Cortex of kidney (tissue), 1 donor: Measurements from ENCODE around the gene BCOR.

Source experiments
- DNase-seq: peaks from one replicate; lab custom pipeline; 2025; lab: John Stamatoyannopoulos, UW

The BCOR gene

DNA sequence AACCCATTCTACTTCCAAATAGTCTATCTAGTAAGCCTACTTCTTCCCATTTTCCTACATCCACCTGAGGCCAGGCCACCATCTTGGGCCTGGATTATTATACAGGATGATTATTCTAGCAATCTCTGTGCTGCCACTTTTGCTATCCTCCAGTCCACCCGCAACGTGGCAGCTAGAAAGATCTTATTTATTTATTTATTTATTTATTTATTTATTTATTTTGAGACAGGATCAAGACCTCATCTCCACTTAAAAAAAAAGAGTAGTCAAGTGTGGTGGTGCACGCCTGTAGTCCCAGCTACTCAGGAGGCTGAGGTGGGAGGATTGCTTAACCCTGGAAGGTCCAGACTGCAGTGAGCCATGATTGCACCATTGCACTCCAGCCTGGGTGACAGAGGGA is 15.2 kb upstream of the BCOR start:
- DNase-seq: no peak

DNA sequence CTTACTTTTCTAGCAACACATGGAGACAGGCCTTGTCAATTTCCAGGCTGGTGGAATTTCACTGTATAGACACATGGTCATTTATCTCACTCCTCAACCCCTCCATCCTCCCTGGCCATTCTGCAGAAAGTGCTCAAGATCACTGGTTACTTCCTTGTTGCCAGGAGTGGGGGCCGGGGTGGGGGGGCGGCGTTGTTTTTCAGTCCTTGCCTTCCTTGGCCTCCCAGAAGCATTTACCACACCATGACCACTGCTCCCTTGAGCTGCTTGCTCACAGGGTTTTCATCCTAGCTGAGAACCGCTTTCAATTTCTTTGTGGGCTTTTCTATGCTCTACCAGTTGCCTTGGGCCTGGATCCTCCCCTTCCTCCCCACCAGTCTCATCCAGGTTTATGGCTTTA is 14.1 kb upstream of the BCOR start:
- DNase-seq: no peak

DNA sequence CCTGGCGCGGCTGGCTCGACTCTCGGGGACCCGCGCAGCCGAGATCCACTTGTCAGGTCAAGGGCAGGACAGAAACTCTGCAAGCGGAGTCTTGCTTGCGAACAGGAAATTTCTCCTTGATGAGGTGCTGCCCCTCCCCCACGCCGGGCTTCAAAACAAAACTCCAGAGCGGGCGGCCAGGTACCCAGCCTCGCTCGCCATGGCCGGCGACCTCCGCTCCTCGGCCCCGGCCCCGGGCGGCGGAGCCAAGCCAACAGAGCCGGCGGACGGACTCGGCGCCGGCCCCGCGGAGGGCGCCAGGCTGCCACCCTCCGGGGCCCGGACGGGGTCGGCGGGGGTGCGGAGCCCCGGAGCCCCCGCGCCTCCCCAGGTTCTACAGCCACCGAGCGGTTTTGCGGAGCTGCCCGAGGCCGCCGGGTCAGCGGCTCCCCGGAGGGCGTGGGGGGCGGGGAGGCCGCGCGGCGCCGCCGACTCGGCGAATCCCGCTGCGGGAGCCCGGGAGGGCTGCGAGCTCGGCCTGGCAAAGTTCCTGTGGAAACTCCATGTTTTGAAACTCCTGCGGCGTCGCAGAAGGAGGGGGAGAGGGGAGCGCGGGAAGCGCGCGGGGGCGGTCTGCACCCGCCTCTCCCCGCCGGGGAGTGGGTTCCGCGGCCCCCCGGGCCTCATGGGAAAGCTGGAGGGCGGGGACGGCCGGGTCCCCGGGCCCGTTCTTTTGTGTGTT is 11.7 kb upstream of the BCOR start:
- DNase-seq: no peak

DNA sequence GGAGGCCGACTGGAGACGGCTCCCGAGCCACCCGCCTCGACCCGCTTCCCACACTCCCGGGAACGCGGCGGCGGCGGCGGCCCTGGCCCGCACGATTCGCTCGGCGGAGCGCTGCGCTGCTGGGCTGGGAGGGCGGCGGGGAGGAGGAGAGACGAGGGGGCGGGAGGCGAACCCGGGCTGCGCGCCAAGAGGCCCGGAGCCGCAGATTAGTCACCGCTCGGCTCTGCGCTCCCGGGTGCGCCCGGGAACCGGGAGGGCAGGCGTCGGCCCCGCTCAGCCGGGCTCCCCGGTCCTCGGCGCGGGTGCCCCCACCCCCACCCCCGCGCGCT is 11.2 kb upstream of the BCOR start:
- no peak for DNase-seq

DNA sequence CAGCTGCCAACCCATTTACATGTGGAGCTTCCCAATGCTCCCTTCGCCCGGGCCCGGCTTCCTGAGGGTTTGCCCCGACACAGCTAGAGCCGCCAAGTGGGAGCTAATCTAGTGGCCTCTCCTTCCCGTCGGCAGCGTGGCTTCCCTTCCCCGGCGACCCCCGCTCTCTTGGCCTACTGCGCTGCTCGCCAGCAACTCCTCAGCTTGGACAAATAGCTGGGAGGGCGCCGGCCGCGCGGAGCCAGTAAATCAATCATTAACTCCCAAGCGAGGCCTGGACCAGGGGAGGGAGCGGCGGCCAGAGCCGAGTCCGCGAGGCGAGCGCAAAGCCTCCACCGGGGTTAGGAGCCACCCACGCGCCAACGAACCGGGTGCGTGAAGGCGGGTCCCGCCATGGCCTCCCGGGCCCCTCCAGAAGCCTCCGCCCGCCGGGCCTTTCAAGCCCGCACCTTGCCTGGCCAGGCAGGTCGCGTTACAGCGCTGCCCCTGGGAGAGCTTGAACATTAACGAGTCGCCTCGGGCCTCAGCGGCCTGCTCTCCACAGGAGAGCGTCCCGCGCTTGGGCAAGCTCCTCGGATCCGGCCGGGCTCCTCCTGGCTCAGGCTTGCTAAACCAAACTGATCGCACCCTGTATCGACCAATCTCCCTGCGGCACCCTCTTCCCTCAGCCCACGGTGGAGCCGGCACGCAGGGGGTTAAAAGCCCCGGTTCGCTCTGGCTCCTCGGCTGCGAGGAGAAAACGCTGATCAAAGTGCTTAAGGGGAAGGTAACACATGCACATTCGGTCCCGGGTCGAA is 10.6 kb upstream of the BCOR start:
- no peak for DNase-seq

DNA sequence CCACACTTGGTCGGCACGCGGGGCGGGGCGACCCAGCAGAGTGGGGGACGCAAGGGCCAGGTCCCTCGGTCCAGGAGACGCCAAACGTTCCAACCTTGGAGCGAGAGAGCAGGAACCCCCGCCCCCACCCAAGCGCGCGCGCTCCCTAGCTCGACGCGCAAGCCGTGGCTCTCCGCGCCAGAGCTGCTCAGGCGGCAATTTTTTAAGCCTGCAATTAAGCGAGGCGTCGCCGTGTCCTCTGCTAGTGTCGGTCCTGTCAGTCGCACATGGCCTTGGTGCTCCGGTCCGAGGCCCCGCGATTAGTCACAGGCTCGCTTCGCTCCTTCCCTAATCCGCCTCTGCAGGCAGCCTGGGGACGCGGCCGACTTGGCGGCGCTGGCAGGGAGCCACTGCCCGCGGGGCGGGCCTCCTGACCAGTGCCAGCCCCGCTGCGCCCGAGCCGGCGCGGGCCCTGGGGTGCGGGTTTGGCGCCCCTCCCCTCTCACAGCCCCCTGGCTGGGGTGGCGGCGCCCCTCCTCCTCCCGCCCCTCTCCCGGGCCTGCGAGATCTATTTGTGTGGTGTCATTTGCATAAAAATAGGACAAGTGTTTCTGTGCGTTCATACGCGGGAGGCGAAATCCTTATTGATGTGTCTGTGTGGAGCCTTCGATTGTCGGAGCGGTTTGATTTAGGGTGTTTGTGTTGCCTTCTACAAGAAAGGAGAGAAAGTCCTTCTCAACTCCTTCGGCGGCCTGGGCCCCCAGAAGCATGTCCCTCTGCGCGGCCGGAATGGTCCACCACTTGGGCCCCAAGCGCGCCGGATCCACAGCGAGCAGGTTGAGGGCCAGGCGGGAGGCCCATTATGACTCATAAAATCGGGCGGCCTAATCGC is 9.8 kb upstream of the BCOR start:
- DNase-seq: no peak

DNA sequence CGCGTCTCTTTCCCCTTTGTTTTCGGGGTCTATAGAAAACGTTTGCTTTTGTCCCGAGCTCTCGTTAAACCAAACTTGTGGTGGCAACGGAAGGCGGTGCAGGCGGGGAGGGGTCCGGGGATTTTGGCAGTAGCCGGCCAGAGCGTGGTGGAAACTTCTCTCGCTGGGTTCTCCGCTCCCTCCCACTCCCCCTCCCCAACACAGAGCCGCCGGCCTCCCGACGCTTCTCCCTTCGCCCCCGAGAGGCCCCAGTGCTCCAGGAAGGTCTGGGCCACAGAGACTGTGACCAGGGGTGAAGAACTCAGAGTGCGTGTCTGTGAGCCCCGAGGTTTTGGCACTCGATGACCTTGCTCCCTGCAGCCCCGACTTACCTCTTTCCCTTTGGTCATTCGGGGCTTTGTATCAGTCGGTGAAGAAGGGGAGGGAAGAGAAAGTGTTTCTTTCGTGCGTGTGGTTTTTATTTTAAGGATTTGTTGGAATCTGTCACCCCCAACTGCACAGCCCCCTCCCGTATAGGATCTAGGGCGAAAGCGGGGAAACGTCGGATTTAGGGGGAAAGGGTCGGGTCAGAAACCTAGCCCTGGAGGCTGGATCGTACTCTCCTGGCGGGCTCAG is 9.0 kb upstream of the BCOR start:
- no peak for DNase-seq

DNA sequence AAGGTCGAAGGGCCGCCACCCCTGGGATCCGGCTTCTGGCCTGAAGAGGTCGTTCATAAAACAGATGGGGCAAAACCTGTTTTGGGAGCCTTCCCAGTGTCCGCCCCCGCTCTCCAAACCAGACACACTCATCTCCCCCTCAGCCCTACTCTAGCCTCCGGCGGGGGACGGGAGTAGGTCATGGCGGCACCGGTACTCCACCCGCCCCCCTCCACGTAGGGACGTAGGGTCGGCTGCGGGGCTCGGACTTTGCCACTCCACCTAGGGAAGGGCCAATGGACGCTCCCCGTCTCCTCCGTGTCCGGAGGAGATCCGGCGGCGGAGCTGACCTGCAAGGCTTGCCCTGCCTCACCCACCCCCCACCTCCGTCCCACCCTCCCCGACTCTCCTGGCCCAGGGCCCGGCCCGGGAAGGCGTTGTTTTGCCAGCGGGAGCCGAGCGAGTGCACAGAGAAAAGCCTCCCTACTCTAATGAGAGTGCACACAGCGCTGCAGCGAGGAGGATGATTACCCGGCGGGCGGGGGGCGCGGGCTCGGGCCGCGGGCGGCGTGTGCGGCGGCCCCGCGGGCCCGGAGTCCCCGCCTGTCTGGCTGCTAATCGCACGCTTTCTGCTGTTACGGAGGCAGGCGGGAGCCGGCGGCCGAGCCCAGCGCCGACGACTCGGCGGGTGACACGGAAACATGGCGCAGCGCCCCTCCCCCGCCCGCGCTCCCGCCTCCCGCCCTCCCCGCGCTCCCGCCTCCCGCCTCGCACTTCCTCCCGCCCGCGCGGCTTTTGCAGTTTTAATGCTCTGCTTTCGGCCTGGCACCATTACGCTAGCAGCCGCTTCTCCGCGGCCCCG is 8.3 kb upstream of the BCOR start:
- no peak for DNase-seq

DNA sequence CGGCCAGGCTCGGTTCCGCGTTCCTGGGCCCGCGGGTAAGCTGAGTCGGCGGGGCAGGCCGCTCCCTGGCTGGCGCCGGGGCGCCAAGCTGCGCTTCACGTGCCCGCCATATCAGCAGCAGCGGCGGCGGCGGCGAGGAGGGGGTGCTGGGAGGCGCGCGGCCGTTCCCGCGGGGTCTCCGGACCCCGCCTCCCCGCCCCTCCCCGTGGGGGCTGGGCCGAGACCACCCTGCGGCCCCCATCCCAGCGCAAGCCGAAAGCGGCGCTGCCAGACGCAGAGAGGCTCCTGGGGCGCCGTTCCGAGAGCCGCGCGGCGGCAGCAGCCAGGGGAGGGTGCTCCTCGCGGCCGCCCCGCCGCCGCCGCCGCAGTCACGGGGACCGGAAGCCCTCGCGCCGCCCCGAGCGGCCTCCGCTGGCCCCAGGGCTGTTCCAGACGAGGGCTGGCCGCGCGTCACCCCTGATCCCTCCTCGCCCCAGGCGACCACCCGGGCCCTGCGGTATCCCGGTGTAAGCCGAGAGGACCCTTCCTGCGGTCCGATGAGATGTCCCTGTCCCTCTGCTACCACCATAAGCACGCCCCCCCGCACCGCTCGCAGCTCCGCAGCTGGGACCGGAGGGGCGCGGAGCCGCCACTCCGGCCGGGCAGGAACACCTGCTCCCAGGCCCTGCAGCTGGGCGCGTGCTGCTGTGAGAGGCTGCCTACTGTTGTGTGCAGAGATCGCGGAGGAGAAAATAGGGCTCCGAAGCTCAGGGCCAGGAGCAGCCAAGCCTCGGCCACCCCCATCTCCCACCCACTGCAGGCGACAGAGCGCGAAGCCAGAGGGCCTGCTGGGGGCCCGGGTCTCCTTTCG is 7.5 kb upstream of the BCOR start:
- DNase-seq: no peak

DNA sequence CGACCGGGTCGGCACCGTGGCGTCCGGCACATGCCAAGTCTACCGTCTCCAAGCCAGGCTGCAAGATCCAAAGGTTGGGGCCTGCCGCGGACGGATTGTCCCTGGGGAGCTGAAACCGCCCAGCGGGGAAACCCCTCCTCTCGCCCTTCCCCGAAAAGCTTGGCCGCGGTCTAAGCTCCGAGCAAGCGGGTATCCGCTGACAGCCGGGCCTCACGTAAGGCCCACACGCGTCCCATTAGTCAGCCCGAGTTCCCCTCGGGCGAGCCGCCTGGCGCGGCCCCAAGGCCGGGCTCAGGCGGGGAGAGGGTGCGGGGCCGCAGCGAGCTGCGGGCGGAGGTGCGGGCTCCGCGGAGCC is 6.8 kb upstream of the BCOR start:
- no peak for DNase-seq

DNA sequence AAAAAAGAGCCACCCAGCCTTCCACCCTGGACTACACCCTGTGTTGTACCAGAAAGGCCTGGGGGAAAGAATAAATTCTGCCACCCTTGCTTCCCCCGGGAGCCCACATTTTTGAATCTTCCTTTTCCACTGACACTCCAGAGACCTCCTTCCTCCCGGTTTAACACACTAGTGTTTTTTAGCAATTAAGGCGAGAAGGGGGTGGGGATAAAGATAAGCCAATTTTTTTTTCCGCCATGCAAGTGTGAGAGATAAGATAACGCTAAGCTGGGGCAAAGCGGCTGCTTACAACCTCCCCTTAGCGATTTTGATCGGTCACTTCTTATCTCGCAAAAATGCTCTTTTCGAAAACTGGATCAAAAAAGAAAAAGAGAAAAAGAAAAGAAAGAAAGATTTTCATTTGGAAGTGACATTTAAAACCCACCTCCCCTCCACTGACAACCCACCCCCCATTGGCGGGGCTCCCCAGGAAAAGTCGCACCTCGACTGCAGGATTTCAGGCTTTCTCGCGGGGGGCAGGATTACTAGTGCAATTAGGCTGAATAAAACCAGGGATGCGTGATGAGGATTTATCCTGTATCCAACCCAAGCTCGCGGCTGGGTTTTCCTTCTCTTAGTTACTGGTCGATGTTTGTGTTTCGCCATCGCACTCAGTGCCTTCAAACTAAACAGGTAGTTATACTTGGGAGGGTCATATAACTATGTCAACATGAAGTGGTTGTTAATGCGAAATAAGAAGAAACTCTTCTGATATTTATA is 6.0 kb upstream of the BCOR start:
- DNase-seq: no peak

DNA sequence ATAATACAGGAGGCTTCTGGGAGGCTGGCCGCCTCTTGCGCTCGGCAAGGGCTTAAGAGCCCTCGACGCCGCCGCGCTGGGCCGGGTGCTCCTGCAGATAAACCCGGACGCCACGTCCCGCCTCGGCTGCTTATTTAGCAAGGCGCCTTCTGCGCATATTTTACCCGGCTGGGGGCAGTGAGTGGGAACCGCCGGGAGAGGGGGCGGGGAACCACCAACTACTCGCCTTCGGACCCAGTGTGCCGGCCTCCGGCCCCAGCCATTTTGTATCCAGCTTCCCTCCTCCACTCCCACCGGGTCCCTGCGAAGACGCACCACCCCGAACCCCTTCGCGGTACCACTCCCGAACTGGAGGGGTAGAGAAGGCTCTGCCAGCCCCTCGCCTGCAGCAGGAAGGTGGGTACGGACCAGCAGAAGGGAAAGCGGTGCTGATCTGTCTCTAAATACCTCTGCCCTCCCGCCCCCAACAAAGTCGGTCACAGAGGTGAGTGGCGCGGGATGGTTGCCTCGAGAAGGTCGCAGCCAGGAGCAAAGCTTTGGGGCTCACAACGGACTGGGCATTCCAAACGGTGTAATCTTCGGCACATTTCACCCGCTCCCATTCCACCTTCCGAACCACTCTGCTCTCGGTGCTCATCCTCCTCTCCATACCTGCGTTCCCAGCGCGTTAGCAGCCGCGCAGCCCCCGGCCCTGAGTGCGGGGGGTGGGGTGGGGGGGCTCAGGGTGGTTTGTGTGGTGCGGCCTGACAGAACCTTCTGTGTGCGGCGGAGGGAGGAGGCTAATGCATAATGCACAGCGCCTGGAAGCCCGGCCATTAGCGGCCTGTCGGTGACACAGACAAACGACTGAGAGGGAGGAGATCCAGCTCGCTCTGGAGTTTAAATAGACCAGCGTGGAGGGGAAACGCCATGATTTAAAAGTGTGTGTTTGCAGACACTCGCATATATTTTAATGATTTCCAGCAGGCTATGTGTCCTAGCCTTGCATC is 4.9 kb upstream of the BCOR start:
- DNase-seq: no peak

DNA sequence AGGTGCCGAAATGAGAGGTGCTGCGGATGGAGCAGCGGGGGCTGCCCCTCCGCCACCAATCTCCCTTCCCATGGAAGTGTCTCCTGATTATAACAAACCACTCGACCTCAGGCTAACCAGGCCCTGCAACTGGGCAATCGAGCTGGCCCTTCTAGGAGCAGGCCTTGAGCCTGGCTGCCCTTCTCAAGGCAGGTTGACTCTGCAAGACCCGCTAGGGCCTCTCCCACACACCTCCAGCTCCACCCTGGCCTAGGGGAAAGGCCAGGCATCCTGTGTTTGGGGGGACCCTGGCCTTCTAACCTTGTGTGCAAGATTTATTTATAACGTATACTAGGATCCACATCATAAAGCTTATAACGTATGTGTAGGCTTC is 3.7 kb upstream of the BCOR start:
- DNase-seq: no peak

DNA sequence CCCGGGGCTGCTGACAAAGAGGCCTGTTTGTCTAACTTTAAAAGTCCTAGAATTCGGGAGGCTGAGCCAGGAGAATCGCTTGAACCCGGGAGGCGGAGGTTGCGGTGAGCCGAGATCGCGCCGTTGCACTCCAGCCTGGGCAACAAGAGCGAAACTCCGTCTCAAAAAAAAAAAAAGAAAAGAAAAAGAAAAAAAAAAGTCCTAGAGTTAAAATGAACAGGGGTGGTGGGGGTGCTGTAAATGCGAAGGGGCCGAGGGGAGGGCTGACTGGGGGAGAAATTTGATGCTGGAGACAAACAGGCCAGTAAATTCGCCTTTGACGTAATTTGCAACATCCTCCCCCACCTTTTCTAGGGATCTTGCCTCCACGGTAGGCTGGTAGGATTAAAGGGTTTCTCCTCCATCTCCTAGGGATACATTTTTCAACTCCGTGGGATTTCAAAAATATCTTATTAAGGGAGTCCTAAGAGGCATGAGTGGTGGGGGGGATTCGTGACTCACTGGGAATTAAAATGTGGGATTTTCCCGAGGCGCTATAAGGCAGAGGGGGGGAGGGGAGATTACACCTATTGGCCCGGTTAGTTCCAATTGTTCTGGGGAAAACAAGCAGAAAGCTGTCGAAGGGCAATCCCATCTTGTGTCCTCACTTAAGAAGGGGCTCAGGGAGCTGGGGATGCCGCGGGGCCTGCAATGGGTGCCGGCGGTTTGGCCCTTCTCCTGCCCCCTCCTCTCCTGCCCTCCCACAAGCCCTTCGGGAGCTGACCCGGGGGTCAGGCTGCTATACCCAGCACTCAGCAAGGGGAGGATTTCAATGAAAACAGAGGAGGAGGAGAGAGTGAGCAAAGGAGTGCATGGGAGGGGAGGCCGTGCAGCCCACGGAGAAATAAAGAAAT is 3.0 kb upstream of the BCOR start:
- DNase-seq: no peak

DNA sequence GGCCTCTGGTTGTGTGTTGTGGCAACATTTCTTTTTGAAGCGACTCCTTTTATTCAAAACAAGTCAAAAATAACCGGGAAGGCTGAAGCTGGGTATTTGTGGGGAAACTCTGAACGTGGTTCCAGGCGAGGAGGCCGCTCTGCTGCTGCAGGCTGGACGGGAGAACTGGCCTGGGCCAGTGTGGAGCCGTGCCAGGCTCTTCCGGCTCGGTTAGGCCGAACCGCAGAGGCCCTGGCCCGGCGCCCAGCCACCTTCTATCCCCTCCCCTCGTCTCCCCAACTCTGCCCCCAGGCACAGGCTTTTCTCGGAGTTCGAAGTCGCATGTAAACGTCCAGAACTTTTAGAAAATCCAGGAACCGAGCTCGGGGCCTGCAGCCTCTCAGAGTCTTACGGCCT is 2.4 kb upstream of the BCOR start:
- no peak for DNase-seq

DNA sequence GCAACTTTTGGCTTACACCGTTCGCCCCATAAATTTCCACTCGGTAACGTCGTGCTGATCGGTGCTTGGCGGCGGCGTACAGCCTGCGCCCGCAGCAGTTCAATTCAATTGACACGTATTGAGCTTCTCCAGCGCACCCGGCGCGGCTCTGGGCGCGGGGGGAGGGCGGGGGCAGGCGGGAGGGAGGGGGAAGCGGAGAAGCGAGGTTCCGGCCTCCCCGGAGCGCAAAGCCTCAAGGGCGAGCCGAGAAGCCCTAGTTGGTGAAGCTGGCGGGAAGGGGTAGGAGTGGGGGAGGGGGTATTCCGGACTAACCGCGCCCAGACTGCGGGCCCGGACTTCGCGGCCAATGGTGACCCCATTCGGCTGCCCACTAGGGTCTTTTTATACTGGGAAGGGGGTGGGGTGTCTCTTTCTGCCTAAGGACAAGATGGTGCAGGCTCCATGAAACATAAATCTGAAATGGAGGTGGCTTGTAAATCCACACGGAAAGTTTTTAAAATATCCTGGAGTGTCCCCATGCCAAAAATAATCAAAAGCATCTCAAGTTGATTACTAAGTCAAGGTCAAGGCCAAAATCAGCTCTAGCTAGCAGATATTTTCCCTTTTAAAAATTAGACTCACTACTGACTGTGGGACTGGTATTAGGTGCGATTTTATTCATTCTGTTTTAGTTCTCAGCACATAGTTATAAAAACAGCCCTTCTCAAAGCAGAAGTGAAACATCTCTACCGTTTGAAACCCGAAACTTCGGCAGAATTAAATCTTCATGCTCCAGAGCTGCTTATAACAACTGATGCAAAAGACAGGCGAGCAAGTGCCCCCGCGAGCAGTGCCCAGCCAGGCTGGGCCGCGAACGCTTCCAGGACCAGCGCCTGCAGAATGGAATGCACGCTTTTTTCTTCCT is 1.5 kb upstream of the BCOR start:
- DNase-seq: no peak
